Measurements from ENCODE around the gene JARID2.
A peak's percentile ranks its signal among the peaks of the same experiment; 100 is the strongest.
"Not testable (repeated sequence)": the region's sequence is repeated elsewhere in the genome, so short reads cannot be mapped to it uniquely, and the experiment has no call there.

The JARID2 gene

DNA sequence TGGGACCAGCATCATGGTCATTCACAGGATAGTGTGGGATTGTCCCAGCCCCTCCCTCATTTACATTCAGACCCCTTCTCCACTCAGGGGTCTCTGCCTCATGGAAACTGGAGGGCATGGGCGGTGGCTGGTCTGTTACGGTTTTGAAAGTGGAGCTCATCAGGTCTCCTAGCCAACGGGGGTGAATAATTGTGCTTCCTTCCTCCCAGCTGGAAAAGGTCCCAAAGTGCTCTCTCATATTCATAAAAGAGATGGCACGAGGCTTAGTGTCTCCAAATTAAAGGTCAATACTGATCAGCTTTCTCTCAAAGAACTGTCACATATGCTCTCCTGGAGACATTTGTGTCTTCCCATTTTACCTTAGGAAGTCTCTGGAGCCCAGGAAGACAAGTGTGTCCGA, 19.9 kb downstream of the JARID2 start:
- no peak for DNase-seq

DNA sequence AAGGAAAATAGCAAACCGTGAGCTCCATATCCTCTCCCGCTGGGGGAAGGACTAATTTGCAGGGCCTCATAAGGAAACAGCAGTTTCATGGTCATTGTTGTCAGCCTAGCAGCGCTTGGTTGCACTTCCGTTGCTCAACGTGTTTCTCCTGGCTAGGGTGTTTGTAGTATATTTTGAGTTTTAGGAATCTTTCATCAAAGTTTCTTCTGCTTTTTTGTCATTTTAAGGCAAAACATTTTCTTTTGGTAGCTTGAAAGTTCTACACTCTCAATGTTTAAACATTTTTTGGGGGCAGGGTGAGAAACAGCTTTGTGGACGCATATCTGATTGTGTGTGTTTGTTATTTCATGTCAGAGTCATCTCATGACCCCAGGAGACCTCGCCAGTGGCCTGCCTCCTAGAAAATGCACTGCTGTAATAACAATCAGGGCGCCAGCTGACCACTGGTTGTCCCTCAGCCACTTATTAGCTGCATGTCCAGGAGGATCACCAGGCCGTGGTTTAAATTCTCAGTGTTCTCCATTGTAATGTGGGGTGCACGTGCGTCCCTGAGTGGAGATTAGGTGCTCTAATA, 20.6 kb downstream of the JARID2 start:
- no peak for DNase-seq

DNA sequence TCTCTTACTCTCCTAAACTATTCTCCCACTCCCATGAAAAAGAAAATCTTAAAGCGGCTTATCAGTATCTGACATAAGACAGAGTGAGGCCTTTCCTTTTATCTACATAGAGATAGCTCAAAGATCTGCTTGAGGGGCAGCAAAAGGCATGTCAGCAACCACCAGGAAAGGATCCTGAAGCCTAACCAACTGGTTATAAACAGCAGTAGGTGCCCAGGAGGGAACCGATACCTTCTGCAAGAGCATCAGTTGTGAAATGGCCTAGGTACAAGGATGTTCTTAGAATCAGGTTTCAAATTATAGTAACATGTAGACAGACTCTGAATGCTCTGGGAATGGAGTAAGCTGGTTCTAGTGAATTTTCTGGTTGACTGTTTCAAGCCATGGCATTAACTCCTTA, 21.4 kb downstream of the JARID2 start:
- DNase-seq: no peak

DNA sequence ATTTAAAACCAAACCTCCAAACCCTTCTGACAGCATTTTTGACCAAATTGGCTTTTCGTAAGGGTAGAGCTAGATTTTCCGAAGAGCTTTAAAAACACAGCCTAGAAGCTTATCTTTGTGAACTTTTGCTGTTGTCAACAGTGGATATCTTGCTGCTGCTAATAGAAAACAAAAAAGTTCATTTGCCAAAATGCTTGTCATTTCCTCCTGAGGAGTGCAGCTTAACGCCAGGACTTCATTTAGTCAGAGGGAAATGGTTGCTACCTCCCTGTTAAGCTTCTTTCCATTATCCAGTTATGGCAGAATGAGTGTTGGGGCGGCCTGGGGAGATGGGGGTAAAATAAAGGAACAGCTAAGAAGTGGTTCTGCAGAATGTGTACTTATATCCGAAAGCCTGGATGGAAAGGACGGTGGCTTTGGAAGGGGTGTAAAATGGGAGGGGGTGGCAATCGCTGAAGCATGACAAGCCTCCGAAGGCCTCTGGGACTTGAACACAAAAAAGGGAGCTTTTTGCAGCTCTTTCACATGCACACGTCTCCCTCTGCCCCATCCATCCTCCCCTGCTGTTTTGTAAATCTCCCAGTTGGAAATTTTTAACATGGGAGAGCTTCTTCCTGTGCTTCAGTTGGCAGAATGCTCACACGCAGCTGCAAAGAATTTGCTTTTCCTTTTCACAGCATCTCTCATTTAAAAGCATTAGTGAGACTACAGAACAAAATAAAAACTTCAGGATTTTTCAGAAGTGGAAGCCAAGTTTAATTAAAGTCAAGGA, 22.5 kb downstream of the JARID2 start:
- DNase-seq: no peak

DNA sequence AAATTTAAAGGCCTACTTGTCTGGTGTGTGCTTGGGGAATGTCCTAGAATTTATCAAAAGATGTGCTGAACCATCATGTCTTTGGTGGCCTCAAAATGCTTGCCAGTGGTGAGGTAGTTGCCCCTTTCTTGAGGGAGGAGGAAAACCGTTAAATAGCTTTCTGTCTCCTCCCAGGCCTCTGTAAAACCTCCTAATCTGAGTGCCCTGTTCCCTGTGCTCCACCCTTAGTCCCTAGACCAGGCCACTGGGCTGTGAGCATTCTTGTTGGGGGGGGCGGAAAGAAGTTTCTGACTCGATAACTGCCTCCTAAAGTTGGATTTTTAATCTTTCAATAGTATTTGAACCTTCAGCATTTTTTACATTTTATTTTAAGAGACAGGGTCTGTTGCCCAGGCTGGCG, 23.1 kb downstream of the JARID2 start:
- DNase-seq: no peak

DNA sequence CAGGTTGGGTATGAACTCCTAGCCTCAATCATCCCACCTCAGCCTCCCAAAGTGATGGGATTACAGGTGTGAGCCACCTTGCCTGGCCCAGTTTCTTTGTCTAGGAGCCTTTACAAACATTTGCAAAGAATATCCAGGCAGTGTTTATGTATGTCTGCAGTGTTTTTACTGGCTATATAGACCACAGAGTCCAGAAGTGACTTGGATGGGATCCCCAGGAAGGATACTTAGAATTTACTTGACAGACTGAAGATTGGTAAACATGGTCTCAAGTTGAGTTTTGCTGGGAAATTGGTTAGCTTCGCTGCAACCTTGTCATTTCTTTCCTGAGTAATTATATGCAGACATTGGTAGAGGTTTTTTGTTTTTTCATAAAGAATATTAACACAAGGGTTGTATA, 23.8 kb downstream of the JARID2 start:
- no peak for DNase-seq

DNA sequence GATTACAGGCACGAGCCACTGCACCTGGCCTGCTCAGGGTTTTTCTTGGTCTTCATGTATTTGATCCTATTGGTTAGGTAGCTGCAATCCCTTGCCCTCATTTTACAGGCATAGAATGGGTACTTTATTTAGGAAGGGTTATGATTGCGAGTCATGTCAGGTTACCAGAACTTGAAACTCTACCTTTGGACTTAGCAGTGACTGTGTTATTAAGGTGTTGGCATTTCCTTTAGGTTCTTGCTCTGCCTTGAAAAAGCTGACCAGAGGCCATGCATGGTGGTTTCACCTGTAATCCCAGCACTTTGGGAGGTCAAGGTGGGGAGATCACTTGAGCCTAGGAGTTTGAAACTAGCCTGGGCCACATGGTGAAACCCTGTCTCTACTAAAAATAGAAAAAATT, 24.5 kb downstream of the JARID2 start:
- DNase-seq: no peak

DNA sequence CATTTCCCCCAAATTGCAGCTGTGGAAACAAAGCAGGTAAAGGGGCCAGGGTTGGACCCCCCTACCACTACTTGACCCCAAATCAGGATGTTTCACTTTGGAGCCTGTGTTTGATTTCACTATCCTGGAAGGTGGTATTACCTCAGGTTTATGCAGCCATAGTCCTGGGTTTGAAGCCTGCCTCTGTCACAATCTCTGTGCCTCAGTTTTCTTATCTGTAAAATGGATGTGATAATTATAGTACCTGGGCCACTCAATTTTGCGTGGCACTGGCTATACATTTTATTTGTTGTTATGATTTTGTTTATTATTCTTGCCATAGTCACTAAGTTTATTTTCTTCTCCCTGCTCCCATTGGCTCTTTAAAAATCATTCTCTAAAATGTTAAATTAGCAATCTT, 26.7 kb downstream of the JARID2 start:
- no peak for DNase-seq

DNA sequence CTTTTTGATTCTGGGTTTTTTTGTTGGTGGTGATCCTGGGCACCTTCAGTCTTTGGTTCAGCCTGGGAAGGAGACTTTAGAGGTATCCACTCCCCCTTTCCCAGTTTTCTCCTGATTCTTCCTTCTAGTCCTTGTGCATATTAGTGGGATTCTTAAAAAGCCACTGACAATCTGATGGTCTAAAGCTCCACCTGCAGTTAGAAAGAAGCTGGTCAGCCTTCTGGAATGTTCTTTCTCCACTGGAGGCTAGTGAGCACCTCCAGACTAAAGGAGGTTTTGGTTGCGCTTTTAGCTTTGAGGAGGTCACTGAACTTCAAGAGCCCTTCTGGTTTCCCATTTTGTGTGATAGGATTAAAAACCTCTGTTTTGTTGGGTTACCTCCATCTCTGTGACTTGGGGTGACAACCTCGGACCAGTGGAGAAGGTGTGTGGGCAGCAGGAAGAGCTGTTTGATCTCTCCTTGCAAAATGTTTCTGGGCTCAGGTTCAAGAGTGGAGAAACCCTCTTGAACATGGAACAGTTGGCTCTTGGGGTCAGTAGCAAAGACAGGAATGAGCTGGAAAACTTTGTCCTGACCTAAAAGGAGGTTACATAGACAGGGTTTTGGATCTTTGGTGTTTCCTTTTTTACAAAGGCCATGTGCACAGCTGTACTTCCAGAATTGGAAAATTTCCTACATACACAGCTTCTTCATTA, 29.0 kb downstream of the JARID2 start:
- DNase-seq: no peak

DNA sequence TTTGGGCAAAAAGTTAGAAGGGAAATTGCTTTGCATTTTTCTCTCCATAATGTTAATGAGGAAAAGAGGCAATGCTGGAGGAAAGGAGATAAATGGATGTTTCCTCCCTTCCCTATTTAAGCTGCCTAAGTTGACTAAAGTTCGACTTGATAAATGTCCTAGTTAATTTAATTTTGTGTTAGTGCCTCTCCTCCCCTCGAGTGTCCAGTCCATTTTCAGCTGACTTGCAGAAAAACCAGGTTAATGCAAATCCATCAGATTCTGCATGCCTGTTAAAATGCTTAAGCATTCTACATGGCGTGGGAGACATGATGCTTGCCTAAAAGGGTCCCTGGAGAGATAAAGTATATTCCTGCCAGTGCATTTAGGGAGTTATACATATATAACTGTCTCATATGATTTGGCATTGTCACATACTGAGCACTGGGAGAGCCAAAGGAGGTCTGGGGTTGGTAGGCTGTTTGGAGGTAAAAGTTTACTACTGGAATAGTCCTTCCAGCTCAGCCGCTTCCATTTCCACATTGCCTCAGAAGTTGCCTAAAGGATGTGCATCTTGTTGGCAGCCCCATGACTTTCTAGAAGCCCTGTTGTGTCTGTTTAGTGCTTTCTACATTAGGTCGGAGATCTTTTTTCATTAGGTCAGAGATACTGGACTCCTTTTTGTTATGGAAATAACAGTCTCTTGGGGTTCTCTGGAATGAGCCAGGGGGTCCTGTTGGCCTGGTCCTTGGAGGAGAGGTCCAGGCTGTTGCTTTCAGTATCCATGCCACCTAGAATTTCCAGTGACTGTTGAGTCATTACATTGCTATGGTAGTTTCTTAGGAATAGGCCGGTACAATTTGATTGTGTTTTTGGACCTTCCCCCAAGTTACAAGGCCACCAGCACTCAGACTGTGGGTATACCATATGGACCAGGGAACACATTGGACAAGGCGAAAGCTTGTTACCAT, 30.4 kb downstream of the JARID2 start:
- DNase-seq: no peak

DNA sequence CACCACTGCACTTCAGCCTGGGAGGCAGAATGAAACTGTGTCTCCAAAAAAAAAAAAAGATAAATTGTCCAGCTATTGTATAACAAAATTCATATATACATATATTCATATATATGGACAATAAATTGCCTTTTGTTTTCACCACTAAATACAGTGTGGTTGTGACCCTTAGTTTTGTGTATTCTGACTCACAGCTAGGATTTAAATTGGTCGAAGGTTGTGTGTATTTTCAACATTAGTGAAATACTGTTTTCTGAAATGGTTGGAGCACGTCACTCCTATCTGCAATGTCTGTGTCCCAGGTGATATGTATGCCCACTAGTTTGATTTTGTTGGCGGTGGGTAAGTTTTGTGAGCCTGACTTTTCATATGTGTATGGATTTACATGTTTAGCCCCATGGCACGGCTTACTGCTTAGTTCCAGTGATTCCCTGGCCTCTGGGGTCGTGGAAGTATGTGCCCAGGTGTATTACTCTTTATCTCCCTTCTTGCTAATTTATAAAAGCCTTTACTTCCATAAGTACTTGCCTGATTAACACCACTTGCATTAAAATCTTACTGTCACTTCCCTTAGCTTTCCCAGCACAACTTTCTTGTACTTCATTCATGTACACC, 33.3 kb downstream of the JARID2 start:
- no peak for DNase-seq

DNA sequence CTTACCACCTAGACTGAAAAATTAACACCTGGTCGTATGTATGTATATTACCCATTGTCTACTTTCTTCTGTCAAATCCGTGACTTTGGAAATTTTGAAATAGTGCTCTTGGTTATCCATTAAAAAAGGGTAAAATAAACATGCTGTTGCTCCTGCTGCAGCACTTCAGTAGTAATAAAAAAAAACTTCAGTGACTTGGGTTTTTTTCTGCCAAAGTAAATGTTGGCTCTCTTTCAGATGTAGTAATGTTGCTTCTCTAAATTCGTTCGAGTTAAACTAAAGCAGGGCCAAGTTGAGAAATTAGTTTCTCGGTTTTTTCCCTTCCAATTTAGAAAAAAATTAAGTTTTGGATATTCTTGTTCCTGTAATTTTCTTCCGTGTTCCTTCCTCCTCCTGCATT, 34.2 kb downstream of the JARID2 start:
- DNase-seq: no peak

DNA sequence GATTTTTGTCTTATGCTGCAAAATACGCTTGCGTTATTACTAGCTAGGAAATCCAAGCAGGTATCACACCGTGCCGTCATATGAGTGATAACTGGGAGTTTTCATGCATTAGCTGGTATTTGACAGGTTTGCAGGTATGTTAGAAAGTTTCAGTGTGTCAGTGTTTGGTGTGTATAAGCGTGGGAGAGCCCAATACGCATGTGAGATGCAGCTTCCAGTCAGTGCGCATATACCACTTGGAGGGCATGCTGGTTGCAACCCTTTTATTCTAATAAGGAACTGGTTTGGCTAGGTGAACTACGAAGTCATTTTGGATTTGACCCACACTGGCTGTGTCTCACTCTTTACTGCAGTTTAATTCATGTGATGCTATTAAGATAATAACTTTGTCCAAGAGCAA, 35.1 kb downstream of the JARID2 start:
- DNase-seq: no peak

DNA sequence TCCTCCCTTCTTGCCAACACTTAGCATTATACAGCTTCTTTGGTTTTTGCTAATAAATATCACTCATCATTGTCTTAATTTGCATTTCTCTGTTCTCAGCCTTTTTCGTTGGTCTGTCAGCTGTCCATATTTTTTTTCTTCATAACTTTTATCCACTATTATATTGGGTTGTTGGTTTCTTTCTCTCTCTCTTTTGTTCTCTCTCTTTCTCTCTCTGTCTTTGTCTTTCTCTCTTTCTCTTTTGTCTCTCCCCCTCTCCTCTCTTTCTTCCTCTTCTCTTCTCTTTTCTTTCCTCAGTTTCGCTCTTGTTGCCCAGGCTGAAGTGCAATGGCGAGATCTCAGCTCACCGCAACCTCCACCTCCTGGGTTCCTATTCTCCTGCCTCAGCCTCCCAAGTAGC, 36.5 kb downstream of the JARID2 start:
- DNase-seq: no peak

DNA sequence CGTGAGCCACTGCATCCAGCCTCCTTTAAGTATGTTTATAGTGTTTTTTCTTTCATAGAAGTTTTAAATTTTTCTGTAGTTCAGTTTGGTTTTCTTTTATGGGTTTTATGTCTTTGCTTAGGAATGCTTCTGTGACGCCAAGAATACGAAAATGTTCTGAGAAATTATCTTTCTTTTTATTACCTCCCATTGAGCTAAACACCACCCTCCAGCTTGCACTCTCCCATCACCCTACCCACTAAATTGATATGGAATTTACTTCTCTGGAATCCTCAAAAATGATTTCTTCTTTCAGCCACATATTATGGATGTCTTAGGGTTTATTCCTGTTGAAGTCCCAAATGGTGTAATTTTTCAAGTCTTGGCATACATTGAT, 38.1 kb downstream of the JARID2 start:
- no peak for DNase-seq

DNA sequence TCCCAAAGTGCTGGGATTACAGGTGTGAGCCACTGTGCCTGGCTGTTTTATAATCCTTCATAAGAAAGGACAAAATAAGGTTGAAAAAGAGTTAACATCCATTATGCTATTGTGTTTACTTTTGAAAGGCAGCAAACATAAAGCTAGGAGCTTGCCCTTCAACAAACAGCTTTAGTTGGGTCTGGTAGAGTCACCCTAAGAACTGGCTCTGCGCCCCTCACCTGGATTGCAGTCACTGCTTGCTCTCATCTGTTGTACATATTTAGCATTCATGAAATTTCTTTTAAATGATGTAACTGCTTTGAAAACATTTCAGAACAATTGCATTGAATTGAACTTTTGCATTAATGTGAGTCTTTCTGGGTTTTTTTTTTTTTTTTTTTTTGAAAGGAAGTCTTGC, 38.9 kb downstream of the JARID2 start:
- no peak for DNase-seq

DNA sequence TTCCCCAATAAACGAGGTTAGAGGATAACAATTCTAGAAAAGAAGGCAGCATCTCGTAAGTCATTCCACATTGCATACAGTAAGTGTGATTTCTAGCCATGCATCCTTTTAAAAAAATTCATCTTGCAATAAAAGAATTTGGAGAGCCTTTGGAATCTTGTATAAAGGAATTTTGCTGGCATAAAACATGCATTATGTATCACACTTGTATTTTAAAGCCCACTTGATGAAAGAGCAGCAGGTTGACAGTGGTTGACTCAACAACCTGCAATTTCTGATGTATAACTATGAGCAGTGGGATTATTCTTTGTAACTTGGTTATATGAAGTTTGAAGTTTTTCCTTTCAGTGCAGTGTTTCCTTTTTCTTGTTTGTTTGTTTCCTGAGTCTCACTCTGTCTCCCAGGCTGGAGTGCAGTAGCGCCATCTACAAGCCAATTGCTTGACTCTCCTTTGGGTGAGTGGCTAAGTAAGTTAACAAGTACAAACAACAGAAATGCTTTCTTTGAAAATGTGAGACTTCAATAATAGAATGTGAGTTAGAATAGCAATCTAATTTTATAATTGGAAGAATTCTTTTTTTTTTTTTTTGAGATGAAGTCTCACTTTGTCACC, 39.9 kb downstream of the JARID2 start:
- DNase-seq: peak; percentile 29

DNA sequence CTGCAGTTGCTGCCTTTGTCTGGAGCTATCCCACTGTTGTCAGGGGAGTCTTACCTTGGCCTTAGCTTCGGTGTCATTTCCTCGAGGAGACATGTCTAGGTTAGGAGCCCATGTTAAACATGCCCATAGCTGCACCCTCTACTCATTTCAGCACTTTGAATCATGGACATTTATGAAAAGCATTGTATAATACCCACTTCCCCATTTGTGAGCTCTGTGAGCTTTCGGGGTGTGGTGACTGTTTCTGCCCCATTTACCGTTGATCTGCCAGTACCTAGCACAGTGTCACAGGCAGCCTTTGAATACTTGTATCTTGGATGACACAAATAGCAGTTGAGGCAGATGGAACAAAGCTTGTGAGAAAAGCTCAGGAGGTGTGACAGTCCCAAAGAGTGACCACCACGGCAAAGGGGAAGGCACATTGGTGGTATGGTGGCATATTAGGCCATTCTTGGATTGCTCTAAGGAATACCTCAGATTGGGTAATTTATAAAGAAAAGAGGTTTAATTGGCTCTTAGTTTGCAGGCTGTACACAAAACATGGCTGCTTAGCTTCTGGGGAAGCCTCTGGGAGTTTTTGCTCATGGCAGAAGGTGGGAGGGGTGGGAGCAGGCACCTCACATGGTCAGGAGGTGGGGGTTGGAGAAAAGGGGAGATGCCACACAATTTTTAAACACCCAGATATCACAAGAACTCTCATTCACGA, 42.0 kb downstream of the JARID2 start:
- DNase-seq: no peak

DNA sequence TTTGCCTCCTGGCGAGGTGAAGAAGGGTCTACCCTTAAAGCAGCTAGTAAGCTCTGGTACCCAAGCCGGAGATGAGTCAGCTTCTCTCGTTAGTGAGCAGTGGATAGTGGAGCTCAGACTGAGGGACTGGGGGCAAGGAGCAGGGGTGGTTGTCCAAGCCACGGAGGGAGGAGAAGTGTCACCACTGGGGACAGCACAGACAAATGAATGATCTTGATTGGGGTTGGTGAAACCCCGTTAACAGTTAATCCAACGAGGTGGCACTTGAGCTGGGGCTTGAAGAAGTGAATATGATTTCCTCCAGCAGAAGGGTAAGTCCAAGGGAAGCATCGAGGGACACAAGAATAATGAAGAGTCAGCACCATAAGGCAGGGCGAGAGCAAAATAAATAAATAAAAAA, 43.0 kb downstream of the JARID2 start:
- DNase-seq: no peak

DNA sequence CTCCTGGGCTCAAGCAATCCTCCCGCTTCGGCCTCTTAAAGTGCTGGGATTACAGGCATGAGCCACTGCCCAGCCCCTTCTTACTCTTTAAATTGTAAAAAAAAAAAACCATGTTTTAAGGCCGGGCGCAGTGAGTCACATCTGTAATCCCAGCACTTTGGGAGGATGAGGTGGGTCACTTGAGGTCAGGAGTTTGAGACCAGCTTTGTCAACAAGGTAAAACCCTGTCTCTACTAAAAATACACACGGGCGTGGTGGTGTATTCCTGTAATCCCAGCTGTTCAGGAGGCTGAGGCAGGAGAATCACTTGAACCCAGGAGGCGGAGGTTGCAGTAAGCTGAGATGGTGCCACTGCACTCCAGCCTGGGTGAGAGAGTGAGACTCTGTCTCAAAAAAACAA, 43.6 kb downstream of the JARID2 start:
- DNase-seq: not testable (repeated sequence)

DNA sequence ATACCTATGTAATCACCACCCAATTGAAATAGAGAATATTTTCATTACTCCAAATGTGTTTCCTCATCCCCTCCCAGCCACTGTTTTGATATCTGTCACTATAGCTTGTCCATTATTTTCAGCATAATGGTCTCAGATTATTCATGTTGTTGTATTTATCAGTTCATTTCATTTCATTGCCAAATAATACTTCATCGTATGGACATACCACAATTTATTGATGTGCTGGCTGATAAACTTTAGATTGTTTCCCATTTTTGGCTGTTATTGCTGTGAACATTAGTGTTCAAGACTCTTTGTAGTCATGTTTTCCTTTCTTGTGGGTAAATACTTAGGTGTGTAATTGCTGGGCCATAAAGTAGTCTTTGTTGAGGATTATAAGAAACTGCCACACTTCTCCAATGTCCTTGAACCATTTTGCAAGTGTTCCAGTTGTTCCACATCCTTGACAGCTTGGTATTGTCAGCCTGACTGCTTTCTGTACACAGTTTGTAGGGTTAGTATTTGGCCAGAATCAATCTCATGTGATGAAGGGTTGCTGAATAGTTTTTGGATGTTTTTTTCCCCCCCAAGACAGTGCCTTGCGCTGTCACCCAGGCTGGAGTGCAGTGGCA, 44.3 kb downstream of the JARID2 start:
- DNase-seq: no peak

All from CD4-positive, alpha-beta T cell treated with Interleukin-12 subunit alpha and Interleukin-12 subunit beta, for 1 hour (primary cell).